WTC11 (cell line): ENCODE results near the gene CSAG2. TPM values are rescaled to one million over a fixed set of nuclear protein-coding genes. Genes with fewer than 3 reads are reported as not detected.
"Not testable (repeated sequence)": the region's sequence is repeated elsewhere in the genome, so short reads cannot be mapped to it uniquely, and the experiment has no call there.

Source experiments
- ATAC-seq: fragments of 200-7000 bp; cut with Tn5 transposase; 2 replicates; pipeline ENCODE4 v1.10.0; 2021; ENCODE audit warnings: mild to moderate bottlenecking, moderate library complexity
- Bru-seq: library from RNA; stranded (reverse); fragments of 400-500 nt; gene quantifications from one replicate; lab custom pipeline; 2021; lab: Mats Ljungman, UMichigan
- CTCF ChIA-PET: fragments of 300-600 bp; sonication (Branson Sonifier 250); formaldehyde crosslinking; loops from one replicate; lab custom pipeline; 2021; ENCODE audit warnings: antibody characterized with exemption; lab: Charles Lee
- POLR2A ChIA-PET: fragments of 350-600 bp; sonication (Branson Sonifier 250); formaldehyde crosslinking; loops from one replicate; lab custom pipeline; 2021; ENCODE audit warnings: antibody characterized with exemption; lab: Charles Lee
- DNase-seq: peaks from one replicate; pipeline ENCODE4 v3.0.0; 2021; ENCODE audit warnings: low spot score
- H3K27ac Mint-ChIP-seq: 2 replicates; pipeline ENCODE4 v1.8.0; 2021; ENCODE audit warnings: mixed read lengths
- H3K27me3 Mint-ChIP-seq: 2 replicates; pipeline ENCODE4 v1.8.0; 2021; ENCODE audit warnings: low read depth, mild to moderate bottlenecking, moderate library complexity, mixed read lengths
- H3K36me3 Mint-ChIP-seq: 2 replicates; pipeline ENCODE4 v1.8.0; 2021; ENCODE audit warnings: mixed read lengths
- H3K4me1 Mint-ChIP-seq: 2 replicates; pipeline ENCODE4 v1.8.0; 2022; ENCODE audit warnings: mixed read lengths
- H3K4me3 Mint-ChIP-seq: 2 replicates; pipeline ENCODE4 v1.8.0; 2021; ENCODE audit warnings: mild to moderate bottlenecking, moderate library complexity, mixed read lengths
- H3K9me3 Mint-ChIP-seq: 2 replicates; pipeline ENCODE4 v1.8.0; 2021; ENCODE audit warnings: mixed read lengths
- FOXP4 ChIP-seq: sonication (generic); formaldehyde crosslinking; IDR thresholded peaks from 2 replicates; pipeline ENCODE4 v1.8.0; 2022; ENCODE audit warnings: mild to moderate bottlenecking, missing genetic modification reagents
- HMGA2 ChIP-seq: fragments of 250-450 bp; sonication (Bioruptor Pico); IDR thresholded peaks from 2 replicates; pipeline ENCODE4 v1.4.0; 2021; ENCODE audit warnings: mild to moderate bottlenecking, moderate library complexity
- MXD4 ChIP-seq: fragments of 250-450 bp; sonication (Bioruptor Pico); IDR thresholded peaks from 2 replicates; pipeline ENCODE4 v1.8.0; 2021; ENCODE audit warnings: mild to moderate bottlenecking, moderate library complexity, borderline replicate concordance
- NFATC4 ChIP-seq: fragments of 250-450 bp; sonication (Bioruptor Pico); IDR thresholded peaks from 2 replicates; pipeline ENCODE4 v1.9.0; 2021; ENCODE audit warnings: mild to moderate bottlenecking
- NFYB ChIP-seq: sonication (generic); formaldehyde crosslinking; conservative IDR thresholded peaks from 2 replicates; pipeline ENCODE4 v1.8.0; 2022; ENCODE audit warnings: low read depth, missing genetic modification reagents
- SMAD4 ChIP-seq: sonication (generic); formaldehyde crosslinking; IDR thresholded peaks from 2 replicates; pipeline ENCODE4 v1.8.0; 2022; ENCODE audit warnings: mild to moderate bottlenecking, missing genetic modification reagents
- USF2 ChIP-seq: sonication (generic); formaldehyde crosslinking; IDR thresholded peaks from 2 replicates; pipeline ENCODE4 v1.8.1; 2023; ENCODE audit warnings: mild to moderate bottlenecking, missing genetic modification reagents, moderate library complexity
- ZNF219 ChIP-seq: sonication (generic); formaldehyde crosslinking; IDR thresholded peaks from 2 replicates; pipeline ENCODE4 v1.8.0; 2023; ENCODE audit warnings: missing genetic modification reagents, mild to moderate bottlenecking, borderline replicate concordance
- ZNF671 ChIP-seq: fragments of 250-450 bp; sonication (Bioruptor Pico); IDR thresholded peaks from 2 replicates; pipeline ENCODE4 v1.8.0; 2021; ENCODE audit warnings: mild to moderate bottlenecking
- long read RNA-seq, 3 experiments: library from RNA in 1 of 3; library from capped mRNA in 1 of 3; library from polyadenylated mRNA in 1 of 3; unstranded in 2 of 3; stranded (forward) in 1 of 3; transcript quantifications; one replicate each; pipeline ENCODE4 v2.0.0, GENCODE V29; 2021
- total RNA-seq: library from RNA; stranded (reverse); gene quantifications from 3 replicates; pipeline ENCODE4 v1.2.3, GENCODE V29; 2021
- TF ChIP-seq, protein P1 (sequence below): fragments of 250-450 bp; sonication (Bioruptor Pico); IDR thresholded peaks from 2 replicates; pipeline ENCODE4 v1.9.0; 2021; ENCODE audit warnings: mild to moderate bottlenecking
- TF ChIP-seq, protein P2 (sequence below): sonication (generic); formaldehyde crosslinking; IDR thresholded peaks from 2 replicates; pipeline ENCODE4 v1.8.1; 2022; ENCODE audit warnings: mild to moderate bottlenecking, missing genetic modification reagents, moderate library complexity, borderline replicate concordance
- TF ChIP-seq, protein P3 (sequence below): sonication (generic); formaldehyde crosslinking; IDR thresholded peaks from 2 replicates; pipeline ENCODE4 v1.8.0; 2023; ENCODE audit warnings: missing genetic modification reagents
- TF ChIP-seq, protein P4 (sequence below): fragments of 250-450 bp; sonication (Bioruptor Pico); IDR thresholded peaks from 2 replicates; pipeline ENCODE4 v1.8.0; 2021; ENCODE audit warnings: mild to moderate bottlenecking
- TF ChIP-seq, protein P5 (sequence below): sonication (generic); formaldehyde crosslinking; IDR thresholded peaks from 2 replicates; pipeline ENCODE4 v1.8.0; 2023; ENCODE audit warnings: missing genetic modification reagents, mild to moderate bottlenecking, borderline replicate concordance

Gene CSAG2
- total RNA-seq (not detected in 3 replicates), Bru-seq, nascent RNA (percentile 11 among the genes with signal in this experiment)
- long read RNA-seq, experiment 1, partial matches to known transcripts: 0 of 1 reads
- long read RNA-seq, experiment 1, other reads (novel, unspliced or antisense): 1 of 1 reads
- long read RNA-seq, experiment 2: 0 reads
- long read RNA-seq, experiment 3: 0 reads

DNA sequence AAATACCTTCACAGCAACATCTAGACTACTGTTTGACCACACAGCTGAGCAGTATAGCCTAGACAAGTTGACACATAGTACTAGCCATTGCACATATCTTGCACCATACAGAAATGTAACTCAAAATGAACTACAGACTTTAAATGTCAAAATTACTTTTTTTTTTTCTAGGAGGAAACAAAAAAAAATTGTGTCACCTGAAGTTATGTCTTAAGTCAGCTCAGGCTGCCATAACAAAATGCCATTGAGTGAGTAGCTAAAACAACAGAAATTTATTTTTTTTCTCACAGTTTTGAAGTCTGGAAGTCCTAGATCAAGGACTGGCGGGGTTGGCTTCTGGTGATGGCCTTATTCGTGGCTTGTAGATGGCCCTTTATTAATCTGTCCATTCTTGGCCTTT is at the start of gene CSAG2:
CSAG2 (minus strand) TSS at position 101 of the 400 bp plus-strand sequence. CDS start 161 bp downstream, outside the sequence.
- DNase-seq, POLR2A ChIA-PET, H3K27ac Mint-ChIP-seq, H3K36me3 Mint-ChIP-seq, ATAC-seq, H3K4me3 Mint-ChIP-seq, H3K27me3 Mint-ChIP-seq, H3K9me3 Mint-ChIP-seq, H3K4me1 Mint-ChIP-seq, CTCF ChIA-PET: not testable (repeated sequence)

- H3K4me1 Mint-ChIP-seq, ATAC-seq, H3K27me3 Mint-ChIP-seq, CTCF ChIA-PET, DNase-seq, H3K4me3 Mint-ChIP-seq, H3K9me3 Mint-ChIP-seq, H3K27ac Mint-ChIP-seq, H3K36me3 Mint-ChIP-seq, POLR2A ChIA-PET: not testable (repeated sequence)
Measured at GRCh38 chrX:152754871-152755270, 45.8 kb upstream of the CSAG2 start.

DNA sequence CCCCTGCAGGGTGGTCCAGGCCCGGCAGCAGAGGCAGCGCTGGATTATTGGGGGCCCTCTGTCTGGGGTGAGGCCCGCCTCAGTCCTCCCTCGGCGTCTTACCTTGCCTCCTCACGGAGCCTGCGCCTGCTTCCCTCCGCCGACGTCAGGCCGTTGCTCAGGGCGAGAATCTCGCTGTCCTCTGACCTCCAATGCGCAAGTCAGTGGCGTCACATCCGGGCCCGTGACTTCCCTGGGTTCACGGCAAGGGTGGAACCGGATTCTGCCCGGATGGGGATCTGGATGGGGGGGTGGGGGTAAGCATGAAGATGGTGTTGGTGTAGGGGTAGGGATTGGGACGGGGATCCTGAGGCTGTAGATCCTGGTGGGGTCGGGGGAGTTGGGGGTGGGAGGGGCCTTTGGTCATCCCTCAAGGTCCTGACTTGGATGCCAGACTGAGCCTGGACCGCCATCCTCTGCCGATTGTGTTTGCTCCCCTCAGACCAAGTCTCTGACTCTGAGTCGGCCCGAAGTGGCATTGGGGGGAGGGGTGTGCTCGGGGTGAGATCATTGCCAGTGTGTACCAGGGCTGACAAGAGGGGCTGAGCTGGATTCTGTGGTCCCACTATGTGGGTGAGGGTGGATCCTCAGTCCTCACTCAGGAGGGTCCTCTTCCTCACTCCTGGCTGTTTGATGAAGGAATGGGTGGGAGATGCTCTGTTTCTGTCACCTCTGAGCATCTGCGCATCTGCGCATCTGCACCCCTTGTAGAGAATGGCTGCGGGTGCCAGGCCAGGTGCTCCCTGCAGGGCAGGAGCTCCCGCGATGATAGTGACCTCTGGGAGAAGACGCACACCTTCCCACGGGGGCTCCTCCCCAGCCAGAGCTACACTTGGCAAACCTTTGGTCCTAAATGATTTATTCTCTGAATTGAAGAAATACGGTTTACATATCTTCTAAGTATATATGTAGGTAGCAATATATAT is 44.9 kb upstream of the CSAG2 start, which contains the start of gene MAGEA2:
MAGEA2 (minus strand) TSS at position 157 of the 965 bp plus-strand sequence. CDS start 2,479 bp downstream, outside the sequence.
- H3K4me3 Mint-ChIP-seq, H3K27ac Mint-ChIP-seq, DNase-seq, POLR2A ChIA-PET, H3K4me1 Mint-ChIP-seq, H3K36me3 Mint-ChIP-seq, H3K9me3 Mint-ChIP-seq, CTCF ChIA-PET, H3K27me3 Mint-ChIP-seq: not testable (repeated sequence)
- peak; percentile 85 for ATAC-seq

DNA sequence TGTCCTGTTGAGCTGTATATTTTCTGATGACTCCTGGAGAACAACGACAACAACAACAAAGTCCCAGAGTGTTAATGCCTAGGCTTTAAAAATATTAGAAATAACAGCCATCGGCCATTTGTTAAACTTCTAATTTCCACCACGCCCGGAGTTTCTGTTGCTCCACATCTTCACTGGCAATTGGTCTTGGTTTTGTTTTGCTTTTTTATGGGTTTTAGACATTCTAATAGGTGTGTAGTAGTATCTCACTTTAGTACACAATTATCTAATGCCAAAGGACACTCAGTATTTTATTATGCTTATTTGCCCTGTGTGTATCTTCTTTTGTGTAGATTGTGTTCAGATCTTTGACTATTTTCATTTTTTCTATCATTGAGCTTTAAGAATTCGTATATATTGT is 29.5 kb upstream of the CSAG2 start:
- CTCF ChIA-PET: no interaction called here
- Mint-ChIP-seq H3K4me1 (no peaks in the 10 kb centered on the region), H3K9me3 (no peaks in the 10 kb centered on the region), H3K27ac (no peak overlapping the region), H3K27me3 (peaks cover 25% of the 10 kb centered on the region), H3K36me3 (no peaks in the 10 kb centered on the region), H3K4me3 (no peak overlapping the region)
- POLR2A ChIA-PET: no interaction called here
- DNase-seq (no peak), ATAC-seq (no peak)
- TF ChIP-seq, protein P1, sequence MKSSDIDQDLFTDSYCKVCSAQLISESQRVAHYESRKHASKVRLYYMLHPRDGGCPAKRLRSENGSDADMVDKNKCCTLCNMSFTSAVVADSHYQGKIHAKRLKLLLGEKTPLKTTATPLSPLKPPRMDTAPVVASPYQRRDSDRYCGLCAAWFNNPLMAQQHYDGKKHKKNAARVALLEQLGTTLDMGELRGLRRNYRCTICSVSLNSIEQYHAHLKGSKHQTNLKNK (CRISPR knock-in tag): no peak
- TF ChIP-seq NFATC4 (CRISPR knock-in tag) (no peak), ZNF671 (no peak), HMGA2 (no peak), NFYB (CRISPR knock-in tag) (no peak), ZNF219 (no peak), USF2 (no peak), MXD4 (CRISPR knock-in tag) (no peak), FOXP4 (CRISPR knock-in tag) (no peak), SMAD4 (CRISPR knock-in tag) (no peak)
- TF ChIP-seq, protein P2, sequence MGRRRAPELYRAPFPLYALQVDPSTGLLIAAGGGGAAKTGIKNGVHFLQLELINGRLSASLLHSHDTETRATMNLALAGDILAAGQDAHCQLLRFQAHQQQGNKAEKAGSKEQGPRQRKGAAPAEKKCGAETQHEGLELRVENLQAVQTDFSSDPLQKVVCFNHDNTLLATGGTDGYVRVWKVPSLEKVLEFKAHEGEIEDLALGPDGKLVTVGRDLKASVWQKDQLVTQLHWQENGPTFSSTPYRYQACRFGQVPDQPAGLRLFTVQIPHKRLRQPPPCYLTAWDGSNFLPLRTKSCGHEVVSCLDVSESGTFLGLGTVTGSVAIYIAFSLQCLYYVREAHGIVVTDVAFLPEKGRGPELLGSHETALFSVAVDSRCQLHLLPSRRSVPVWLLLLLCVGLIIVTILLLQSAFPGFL (CRISPR knock-in tag): no peak
- TF ChIP-seq, protein P3, sequence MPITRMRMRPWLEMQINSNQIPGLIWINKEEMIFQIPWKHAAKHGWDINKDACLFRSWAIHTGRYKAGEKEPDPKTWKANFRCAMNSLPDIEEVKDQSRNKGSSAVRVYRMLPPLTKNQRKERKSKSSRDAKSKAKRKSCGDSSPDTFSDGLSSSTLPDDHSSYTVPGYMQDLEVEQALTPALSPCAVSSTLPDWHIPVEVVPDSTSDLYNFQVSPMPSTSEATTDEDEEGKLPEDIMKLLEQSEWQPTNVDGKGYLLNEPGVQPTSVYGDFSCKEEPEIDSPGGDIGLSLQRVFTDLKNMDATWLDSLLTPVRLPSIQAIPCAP (CRISPR knock-in tag): no peak
- TF ChIP-seq, protein P4, sequence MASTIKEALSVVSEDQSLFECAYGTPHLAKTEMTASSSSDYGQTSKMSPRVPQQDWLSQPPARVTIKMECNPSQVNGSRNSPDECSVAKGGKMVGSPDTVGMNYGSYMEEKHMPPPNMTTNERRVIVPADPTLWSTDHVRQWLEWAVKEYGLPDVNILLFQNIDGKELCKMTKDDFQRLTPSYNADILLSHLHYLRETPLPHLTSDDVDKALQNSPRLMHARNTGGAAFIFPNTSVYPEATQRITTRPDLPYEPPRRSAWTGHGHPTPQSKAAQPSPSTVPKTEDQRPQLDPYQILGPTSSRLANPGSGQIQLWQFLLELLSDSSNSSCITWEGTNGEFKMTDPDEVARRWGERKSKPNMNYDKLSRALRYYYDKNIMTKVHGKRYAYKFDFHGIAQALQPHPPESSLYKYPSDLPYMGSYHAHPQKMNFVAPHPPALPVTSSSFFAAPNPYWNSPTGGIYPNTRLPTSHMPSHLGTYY (CRISPR knock-in tag): no peak
- TF ChIP-seq, protein P5, sequence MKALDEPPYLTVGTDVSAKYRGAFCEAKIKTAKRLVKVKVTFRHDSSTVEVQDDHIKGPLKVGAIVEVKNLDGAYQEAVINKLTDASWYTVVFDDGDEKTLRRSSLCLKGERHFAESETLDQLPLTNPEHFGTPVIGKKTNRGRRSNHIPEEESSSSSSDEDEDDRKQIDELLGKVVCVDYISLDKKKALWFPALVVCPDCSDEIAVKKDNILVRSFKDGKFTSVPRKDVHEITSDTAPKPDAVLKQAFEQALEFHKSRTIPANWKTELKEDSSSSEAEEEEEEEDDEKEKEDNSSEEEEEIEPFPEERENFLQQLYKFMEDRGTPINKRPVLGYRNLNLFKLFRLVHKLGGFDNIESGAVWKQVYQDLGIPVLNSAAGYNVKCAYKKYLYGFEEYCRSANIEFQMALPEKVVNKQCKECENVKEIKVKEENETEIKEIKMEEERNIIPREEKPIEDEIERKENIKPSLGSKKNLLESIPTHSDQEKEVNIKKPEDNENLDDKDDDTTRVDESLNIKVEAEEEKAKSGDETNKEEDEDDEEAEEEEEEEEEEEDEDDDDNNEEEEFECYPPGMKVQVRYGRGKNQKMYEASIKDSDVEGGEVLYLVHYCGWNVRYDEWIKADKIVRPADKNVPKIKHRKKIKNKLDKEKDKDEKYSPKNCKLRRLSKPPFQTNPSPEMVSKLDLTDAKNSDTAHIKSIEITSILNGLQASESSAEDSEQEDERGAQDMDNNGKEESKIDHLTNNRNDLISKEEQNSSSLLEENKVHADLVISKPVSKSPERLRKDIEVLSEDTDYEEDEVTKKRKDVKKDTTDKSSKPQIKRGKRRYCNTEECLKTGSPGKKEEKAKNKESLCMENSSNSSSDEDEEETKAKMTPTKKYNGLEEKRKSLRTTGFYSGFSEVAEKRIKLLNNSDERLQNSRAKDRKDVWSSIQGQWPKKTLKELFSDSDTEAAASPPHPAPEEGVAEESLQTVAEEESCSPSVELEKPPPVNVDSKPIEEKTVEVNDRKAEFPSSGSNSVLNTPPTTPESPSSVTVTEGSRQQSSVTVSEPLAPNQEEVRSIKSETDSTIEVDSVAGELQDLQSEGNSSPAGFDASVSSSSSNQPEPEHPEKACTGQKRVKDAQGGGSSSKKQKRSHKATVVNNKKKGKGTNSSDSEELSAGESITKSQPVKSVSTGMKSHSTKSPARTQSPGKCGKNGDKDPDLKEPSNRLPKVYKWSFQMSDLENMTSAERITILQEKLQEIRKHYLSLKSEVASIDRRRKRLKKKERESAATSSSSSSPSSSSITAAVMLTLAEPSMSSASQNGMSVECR (CRISPR knock-in tag): no peak
